Epithelial cell of prostate (primary cell): ENCODE data around the gene ZC3H13.
A peak's percentile ranks its signal among the peaks of the same experiment; 100 is the strongest.

ENCODE experiments used
- DNase-seq: peaks from one replicate; pipeline ENCODE4 v3.0.0-alpha.2; 2011; ENCODE audit warnings: low read depth, low spot score
- H3K27ac ChIP-seq: fragments of 450-650 bp; 2 replicates; pipeline ENCODE4 v1.5.1; 2017; ENCODE audit warnings: mild to moderate bottlenecking

Gene ZC3H13

GRCh38 chr13:45950386-45951000 lies 102.1 kb downstream of the ZC3H13 start:
- peak overlapping the region; percentile 30 for H3K27ac ChIP-seq
- DNase-seq, result no peak

GRCh38 chr13:45949161-45949560 lies 103.4 kb downstream of the ZC3H13 start:
- no peak overlapping the region for H3K27ac ChIP-seq
- no peak for DNase-seq

GRCh38 chr13:45943965-45944364 lies 108.6 kb downstream of the ZC3H13 start:
- no peak overlapping the region for H3K27ac ChIP-seq
- DNase-seq, result no peak

GRCh38 chr13:45943120-45943519 lies 109.4 kb downstream of the ZC3H13 start:
- no peak overlapping the region for H3K27ac ChIP-seq
- no peak for DNase-seq

- H3K27ac ChIP-seq, result no peak overlapping the region
- DNase-seq, result no peak
Observed at GRCh38 chr13:45941261-45941660, 111.3 kb downstream of the ZC3H13 start.

- H3K27ac ChIP-seq, result no peak overlapping the region
Observed at GRCh38 chr13:45940061-45940460, 112.5 kb downstream of the ZC3H13 start.

GRCh38 chr13:45936621-45937020 lies 115.9 kb downstream of the ZC3H13 start:
- no peak for DNase-seq

More at GRCh38 chr13:45940061-45940460, 112.5 kb downstream of the ZC3H13 start:
- DNase-seq, result no peak

GRCh38 chr13:45934283-45934682 lies 118.3 kb downstream of the ZC3H13 start:
- no peak for DNase-seq

More at GRCh38 chr13:45936621-45937020, 115.9 kb downstream of the ZC3H13 start:
- H3K27ac ChIP-seq, result no peak overlapping the region

GRCh38 chr13:45933203-45933908 lies 119.2 kb downstream of the ZC3H13 start:
- no peak for DNase-seq
- H3K27ac ChIP-seq, result no peak overlapping the region

More at GRCh38 chr13:45934283-45934682, 118.3 kb downstream of the ZC3H13 start:
- H3K27ac ChIP-seq, result no peak overlapping the region

- no peak overlapping the region for H3K27ac ChIP-seq
- no peak for DNase-seq
Observed at GRCh38 chr13:45932676-45933075, 119.9 kb downstream of the ZC3H13 start.

- no peak for DNase-seq
- H3K27ac ChIP-seq, result no peak overlapping the region
Observed at GRCh38 chr13:45932172-45932571, 120.4 kb downstream of the ZC3H13 start.

GRCh38 chr13:45931211-45931610 lies 121.3 kb downstream of the ZC3H13 start:
- H3K27ac ChIP-seq, result no peak overlapping the region
- DNase-seq, result no peak

- DNase-seq, result no peak
- no peak overlapping the region for H3K27ac ChIP-seq
Observed at GRCh38 chr13:45930177-45930576, 122.4 kb downstream of the ZC3H13 start.

GRCh38 chr13:45928843-45929242 lies 123.7 kb downstream of the ZC3H13 start:
- peak; percentile 26 for DNase-seq
- no peak overlapping the region for H3K27ac ChIP-seq

GRCh38 chr13:45928176-45928575 lies 124.4 kb downstream of the ZC3H13 start:
- DNase-seq, result no peak
- no peak overlapping the region for H3K27ac ChIP-seq

GRCh38 chr13:45926741-45927140 lies 125.8 kb downstream of the ZC3H13 start:
- DNase-seq, result no peak
- H3K27ac ChIP-seq, result no peak overlapping the region

- DNase-seq, result no peak
- no peak overlapping the region for H3K27ac ChIP-seq
Observed at GRCh38 chr13:45925151-45925550, 127.4 kb downstream of the ZC3H13 start.

- DNase-seq, result no peak
- H3K27ac ChIP-seq, result no peak overlapping the region
Observed at GRCh38 chr13:45921162-45921736, 131.3 kb downstream of the ZC3H13 start.

- DNase-seq, result no peak
- H3K27ac ChIP-seq, result no peak overlapping the region
Observed at GRCh38 chr13:45918597-45918996, 133.9 kb downstream of the ZC3H13 start.

- no peak overlapping the region for H3K27ac ChIP-seq
- DNase-seq, result no peak
Observed at GRCh38 chr13:45917019-45917418, 135.5 kb downstream of the ZC3H13 start.

- no peak overlapping the region for H3K27ac ChIP-seq
- no peak for DNase-seq
Observed at GRCh38 chr13:45915686-45916439, 136.7 kb downstream of the ZC3H13 start.
